HEK293T (cell line): ENCODE data around the gene MMD2.
"Not testable (repeated sequence)": the region's sequence is repeated elsewhere in the genome, so short reads cannot be mapped to it uniquely, and the experiment has no call there.

Experiments
- CTCF ChIA-PET: fragments of 350-600 bp; formaldehyde crosslinking; extraction: SDS; loops from one replicate; lab custom pipeline; 2021; ENCODE audit warnings: antibody characterized with exemption, inconsistent platforms; lab: Yijun Ruan, JAX
- POLR2A ChIA-PET: fragments of 350-600 bp; formaldehyde crosslinking; extraction: SDS; loops from one replicate; lab custom pipeline; 2020; ENCODE audit warnings: antibody characterized with exemption, inconsistent platforms; lab: Yijun Ruan, JAX
- DNase-seq: peaks from one replicate; pipeline ENCODE4 v3.0.0; 2012; ENCODE audit warnings: mixed read lengths; ENCODE audit errors: extremely low spot score
- ARNT ChIP-seq: fragments of 450-650 bp; IDR thresholded peaks from 2 replicates; pipeline ENCODE4 v1.6.1; 2017; ENCODE audit warnings: mild to moderate bottlenecking
- BHLHE40 ChIP-seq: fragments of 450-650 bp; IDR thresholded peaks from 2 replicates; pipeline ENCODE4 v1.6.1; 2016; ENCODE audit warnings: mild to moderate bottlenecking, moderate library complexity, borderline replicate concordance
- CTBP1 ChIP-seq: fragments of 450-650 bp; IDR thresholded peaks from 2 replicates; pipeline ENCODE4 v1.6.1; 2016; ENCODE audit warnings: borderline replicate concordance
- ELF4 ChIP-seq: fragments of 450-650 bp; IDR thresholded peaks from 2 replicates; pipeline ENCODE4 v1.6.1; 2017; ENCODE audit warnings: antibody characterized with exemption
- FOXA1 ChIP-seq: fragments of 450-650 bp; IDR thresholded peaks from 2 replicates; pipeline ENCODE4 v1.6.1; 2016; ENCODE audit warnings: mild to moderate bottlenecking
- FOXK2 ChIP-seq: fragments of 450-650 bp; IDR thresholded peaks from 2 replicates; pipeline ENCODE4 v1.6.1; 2016; ENCODE audit warnings: mild to moderate bottlenecking
- FOXM1 ChIP-seq: fragments of 450-650 bp; IDR thresholded peaks from 2 replicates; pipeline ENCODE4 v1.6.1; 2017; ENCODE audit warnings: mild to moderate bottlenecking, borderline replicate concordance
- HDGF ChIP-seq: fragments of 450-650 bp; IDR thresholded peaks from 2 replicates; pipeline ENCODE4 v1.6.1; 2017; ENCODE audit warnings: antibody characterized with exemption, borderline replicate concordance
- L3MBTL2 ChIP-seq: fragments of 450-650 bp; conservative IDR thresholded peaks from 2 replicates; pipeline ENCODE4 v1.6.1; 2016; ENCODE audit warnings: mild to moderate bottlenecking
- LEF1 ChIP-seq: fragments of 450-650 bp; IDR thresholded peaks from 2 replicates; pipeline ENCODE4 v1.6.1; 2017; ENCODE audit warnings: mild to moderate bottlenecking, borderline replicate concordance
- NFRKB ChIP-seq: fragments of 450-650 bp; IDR thresholded peaks from 2 replicates; pipeline ENCODE4 v1.6.1; 2016; ENCODE audit warnings: mild to moderate bottlenecking, moderate library complexity
- SP1 ChIP-seq: fragments of 450-650 bp; IDR thresholded peaks from 2 replicates; pipeline ENCODE4 v1.6.1; 2017
- SUZ12 ChIP-seq: fragments of 450-650 bp; IDR thresholded peaks from 2 replicates; pipeline ENCODE4 v1.6.1; 2016; ENCODE audit warnings: mild to moderate bottlenecking
- TARDBP ChIP-seq: fragments of 450-650 bp; IDR thresholded peaks from 2 replicates; pipeline ENCODE4 v1.6.1; 2016
- ZNF384 ChIP-seq: fragments of 450-650 bp; IDR thresholded peaks from 2 replicates; pipeline ENCODE4 v1.6.1; 2016
- TF ChIP-seq, protein P1 (sequence below): fragments of 450-650 bp; IDR thresholded peaks from 2 replicates; pipeline ENCODE4 v1.6.1; 2016

MMD2 gene

DNA sequence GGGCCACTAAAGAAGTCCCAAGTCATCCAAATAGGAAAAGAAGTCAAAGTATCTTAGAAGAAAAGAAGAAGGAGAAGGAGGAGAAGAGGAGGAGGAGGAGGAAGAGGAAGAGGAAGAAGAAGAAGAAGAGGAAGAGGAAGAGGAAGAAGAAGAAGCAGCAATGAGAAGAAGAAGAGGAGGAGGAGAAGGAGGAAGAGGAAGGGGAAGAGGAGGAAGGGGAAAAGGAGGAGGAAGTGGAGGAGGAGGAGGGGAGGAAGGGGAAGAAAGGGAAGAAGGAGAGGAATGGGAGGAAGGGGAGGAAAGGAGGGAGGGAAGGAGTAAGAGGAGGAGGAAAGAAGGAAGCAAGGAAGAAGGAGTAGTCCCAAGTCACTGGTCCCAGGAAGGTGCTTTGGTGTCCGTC, 53.8 kb downstream of the MMD2 start:
- POLR2A ChIA-PET: no interaction called here
- TF ChIP-seq HDGF (no peak), SUZ12 (no peak), BHLHE40 (no peak), LEF1 (no peak), ELF4 (no peak), SP1 (no peak), NFRKB (no peak), ARNT (no peak), CTBP1 (no peak)
- CTCF ChIA-PET: no interaction called here
- DNase-seq: no peak

DNA sequence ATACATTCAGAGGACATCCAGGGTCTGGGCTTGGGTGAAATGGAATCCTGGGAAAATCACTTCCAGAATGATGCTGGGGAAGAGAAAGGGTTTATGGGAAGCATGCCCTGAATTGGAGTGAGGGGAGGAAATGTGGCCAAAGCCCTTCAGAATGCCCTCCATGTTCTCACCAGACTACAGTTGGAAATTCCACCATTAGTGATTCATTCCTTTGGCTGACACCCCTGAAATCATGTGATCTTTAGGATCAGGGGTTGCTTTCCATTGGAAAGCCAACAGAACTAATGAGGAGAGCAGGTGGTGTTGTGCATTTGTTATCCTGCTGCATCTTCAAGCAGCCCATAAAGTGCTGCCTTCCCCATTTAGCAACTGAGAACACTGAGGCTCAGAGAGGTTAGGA, 54.6 kb downstream of the MMD2 start:
- TF ChIP-seq SP1: no peak
- ChIA-PET CTCF (no interaction called here), POLR2A (no interaction called here)
- DNase-seq: no peak

DNA sequence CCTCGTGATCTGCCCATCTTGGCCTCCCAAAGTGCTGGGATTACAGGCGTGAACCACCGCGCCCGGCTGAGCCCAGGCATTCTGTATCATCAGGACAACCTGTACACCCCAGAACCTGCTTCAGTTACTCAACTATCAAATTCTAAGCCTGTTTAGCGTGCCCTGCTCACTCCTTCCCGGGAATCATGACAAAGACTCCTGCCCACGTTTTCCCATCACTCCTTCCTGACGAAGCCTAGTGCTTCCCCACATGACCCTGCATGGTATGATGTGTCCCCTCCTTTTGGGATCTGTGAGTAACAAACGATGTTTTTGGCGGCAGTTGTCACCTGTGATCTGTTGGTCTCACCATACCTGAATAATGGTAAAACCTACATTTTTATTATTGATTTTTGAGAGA, 63.2 kb downstream of the MMD2 start:
- CTCF ChIA-PET: no interaction called here
- POLR2A ChIA-PET: interaction anchor here (1.1 kb wide), 1 partner anchor 78 kb away, joined by 3 read pairs; no protein-coding TSS in a partner anchor
- TF ChIP-seq FOXK2 (no peak), NFRKB (no peak), L3MBTL2 (no peak), ELF4 (no peak), ARNT (no peak), BHLHE40 (no peak), CTBP1 (no peak), HDGF (no peak), FOXM1 (no peak), ZNF384 (no peak), FOXA1 (no peak), SUZ12 (no peak), SP1 (no peak), TARDBP (no peak), LEF1 (no peak)
- TF ChIP-seq, protein P1, sequence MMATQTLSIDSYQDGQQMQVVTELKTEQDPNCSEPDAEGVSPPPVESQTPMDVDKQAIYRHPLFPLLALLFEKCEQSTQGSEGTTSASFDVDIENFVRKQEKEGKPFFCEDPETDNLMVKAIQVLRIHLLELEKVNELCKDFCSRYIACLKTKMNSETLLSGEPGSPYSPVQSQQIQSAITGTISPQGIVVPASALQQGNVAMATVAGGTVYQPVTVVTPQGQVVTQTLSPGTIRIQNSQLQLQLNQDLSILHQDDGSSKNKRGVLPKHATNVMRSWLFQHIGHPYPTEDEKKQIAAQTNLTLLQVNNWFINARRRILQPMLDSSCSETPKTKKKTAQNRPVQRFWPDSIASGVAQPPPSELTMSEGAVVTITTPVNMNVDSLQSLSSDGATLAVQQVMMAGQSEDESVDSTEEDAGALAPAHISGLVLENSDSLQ: no peak
- no peak for DNase-seq

DNA sequence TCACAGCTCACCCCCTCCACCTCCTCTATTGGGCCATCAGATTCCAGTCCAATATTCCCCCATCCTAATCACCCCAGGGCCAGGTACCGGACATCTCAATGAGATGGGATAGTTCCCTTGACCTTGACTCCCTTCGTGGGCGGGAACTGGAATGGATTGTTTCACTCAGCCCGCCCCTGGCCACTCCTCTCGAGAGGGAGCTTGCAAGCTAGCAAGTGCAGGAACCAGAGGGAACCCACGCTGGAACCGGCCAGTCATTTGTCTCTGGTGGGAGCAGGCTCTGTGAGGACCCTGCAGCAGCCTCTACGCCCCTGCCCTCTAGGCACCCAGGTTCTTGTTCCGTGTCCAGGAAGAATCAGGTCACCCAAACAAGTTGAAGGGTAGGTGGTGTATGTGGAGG, 64.5 kb downstream of the MMD2 start:
- ChIA-PET CTCF (no interaction called here), POLR2A (no interaction called here)
- DNase-seq: no peak
- TF ChIP-seq NFRKB (no peak), FOXM1 (no peak), CTBP1 (no peak)
- TF ChIP-seq, protein P1: no peak

DNA sequence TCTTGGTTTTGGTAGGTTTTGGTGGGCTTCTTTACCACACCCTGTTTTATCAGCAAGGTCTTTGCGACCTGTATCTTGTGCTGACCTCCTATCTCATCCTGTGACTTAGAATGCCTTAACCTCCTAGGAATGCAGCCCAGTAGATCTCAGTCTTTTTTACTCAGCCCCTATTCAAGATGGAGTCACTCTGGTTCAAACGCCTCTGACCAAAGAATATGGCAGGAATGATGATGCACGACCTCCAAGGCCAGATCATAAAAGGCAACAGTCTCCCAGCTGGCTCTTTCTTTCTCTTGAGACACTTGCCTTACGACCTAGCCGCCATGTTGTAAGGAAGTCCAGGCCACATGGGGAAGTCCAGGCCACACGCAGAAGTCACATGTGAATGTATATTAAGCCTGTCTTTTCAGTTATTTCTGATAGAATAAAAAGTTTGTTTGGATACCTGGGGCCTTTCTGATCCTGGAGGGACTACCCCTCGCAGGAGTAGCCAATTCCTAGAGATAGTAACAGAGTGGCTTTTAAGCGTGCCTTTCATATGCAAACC, 65.0 kb downstream of the MMD2 start:
- no peak for TF ChIP-seq FOXA1
- no peak for TF ChIP-seq ARNT
- no peak for TF ChIP-seq HDGF
- TF ChIP-seq SP1: no peak
- TF ChIP-seq CTBP1: no peak
- TF ChIP-seq TARDBP: no peak
- TF ChIP-seq BHLHE40: no peak
- no peak for TF ChIP-seq LEF1
- TF ChIP-seq, protein P1: no peak
- no peak for TF ChIP-seq ELF4
- POLR2A ChIA-PET: no interaction called here
- CTCF ChIA-PET: no interaction called here
- no peak for DNase-seq

DNA sequence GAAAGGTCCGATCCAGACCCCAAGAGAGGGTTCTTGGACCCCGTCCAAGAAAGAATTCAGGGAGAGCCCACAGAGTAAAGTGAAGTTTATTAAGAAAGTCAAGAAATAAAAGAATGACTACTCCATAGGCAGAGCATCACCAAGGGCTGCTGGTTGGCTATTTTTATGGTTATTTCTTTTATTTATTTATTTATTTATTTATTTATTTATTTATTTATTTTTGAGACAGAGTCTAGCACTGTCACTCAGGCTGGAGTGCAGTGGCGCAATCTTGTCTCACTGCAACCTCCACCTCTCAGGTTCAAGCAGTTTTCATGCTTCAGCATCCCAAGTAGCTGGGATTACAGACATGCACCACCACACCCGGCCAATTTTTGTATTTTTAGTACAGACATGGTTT, 65.8 kb downstream of the MMD2 start:
- CTCF ChIA-PET: interaction anchor here (1.1 kb wide), 1 partner anchor 10 kb away, joined by 3 read pairs; the partner anchor contains the start of gene RADIL
- POLR2A ChIA-PET, DNase-seq: not testable (repeated sequence)

DNA sequence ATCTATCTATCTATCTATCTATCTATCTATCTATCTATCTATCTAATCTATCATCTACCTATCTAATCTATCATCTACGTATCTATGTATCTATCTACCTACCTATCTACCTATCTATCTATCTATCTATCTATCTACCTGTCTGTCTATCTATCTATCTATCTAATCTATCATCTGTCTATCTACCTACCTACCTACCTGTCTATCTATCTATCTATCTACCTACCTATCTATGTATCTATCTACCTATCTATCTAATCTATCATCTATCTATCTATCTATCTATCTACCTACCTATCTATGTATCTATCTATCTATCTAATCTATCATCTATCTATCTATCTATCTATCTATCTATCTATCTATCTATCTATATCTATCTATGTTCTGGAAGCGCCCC, 67.5 kb downstream of the MMD2 start:
- DNase-seq, POLR2A ChIA-PET, CTCF ChIA-PET: not testable (repeated sequence)

DNA sequence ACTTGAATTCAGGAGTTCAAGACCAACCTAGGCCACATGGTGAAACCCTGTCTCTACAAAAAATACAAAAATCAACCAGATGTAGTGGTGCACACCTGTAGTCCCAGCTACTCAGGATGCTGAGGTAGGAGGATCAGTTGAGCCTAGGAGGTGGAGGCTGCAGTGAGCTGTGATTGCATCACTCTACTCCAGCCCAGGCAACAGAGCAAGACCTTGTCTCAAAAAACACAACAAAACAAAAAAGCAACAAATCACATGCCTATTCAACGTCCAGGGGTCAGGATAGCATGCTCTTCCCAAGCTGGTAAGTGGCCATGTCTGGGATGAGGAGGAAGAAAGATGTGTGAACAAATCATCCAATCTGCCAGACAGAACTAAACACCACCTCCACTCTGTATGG, 69.3 kb downstream of the MMD2 start:
- TF ChIP-seq ELF4 (no peak), FOXA1 (no peak), FOXM1 (no peak), L3MBTL2 (no peak), ZNF384 (no peak), HDGF (no peak), SP1 (no peak), CTBP1 (no peak), BHLHE40 (no peak), SUZ12 (no peak), NFRKB (no peak), LEF1 (no peak)
- POLR2A ChIA-PET: no interaction called here
- DNase-seq: no peak

More for the DNA sequence above, 69.3 kb downstream of the MMD2 start:
- CTCF ChIA-PET: no interaction called here
